HEK293T (cell line): Measurements from ENCODE around the gene TDRD1.

ENCODE experiments used
- CTCF ChIA-PET: fragments of 350-600 bp; formaldehyde crosslinking; extraction: SDS; loops from one replicate; lab custom pipeline; 2021; ENCODE audit warnings: antibody characterized with exemption, inconsistent platforms; lab: Yijun Ruan, JAX
- POLR2A ChIA-PET: fragments of 350-600 bp; formaldehyde crosslinking; extraction: SDS; loops from one replicate; lab custom pipeline; 2020; ENCODE audit warnings: antibody characterized with exemption, inconsistent platforms; lab: Yijun Ruan, JAX
- DNase-seq: peaks from one replicate; pipeline ENCODE4 v3.0.0; 2012; ENCODE audit warnings: mixed read lengths; ENCODE audit errors: extremely low spot score
- ARNT ChIP-seq: fragments of 450-650 bp; IDR thresholded peaks from 2 replicates; pipeline ENCODE4 v1.6.1; 2017; ENCODE audit warnings: mild to moderate bottlenecking
- BHLHE40 ChIP-seq: fragments of 450-650 bp; IDR thresholded peaks from 2 replicates; pipeline ENCODE4 v1.6.1; 2016; ENCODE audit warnings: mild to moderate bottlenecking, moderate library complexity, borderline replicate concordance
- CTBP1 ChIP-seq: fragments of 450-650 bp; IDR thresholded peaks from 2 replicates; pipeline ENCODE4 v1.6.1; 2016; ENCODE audit warnings: borderline replicate concordance
- ELF4 ChIP-seq: fragments of 450-650 bp; IDR thresholded peaks from 2 replicates; pipeline ENCODE4 v1.6.1; 2017; ENCODE audit warnings: antibody characterized with exemption
- FOXA1 ChIP-seq: fragments of 450-650 bp; IDR thresholded peaks from 2 replicates; pipeline ENCODE4 v1.6.1; 2016; ENCODE audit warnings: mild to moderate bottlenecking
- FOXK2 ChIP-seq: fragments of 450-650 bp; IDR thresholded peaks from 2 replicates; pipeline ENCODE4 v1.6.1; 2016; ENCODE audit warnings: mild to moderate bottlenecking
- FOXM1 ChIP-seq: fragments of 450-650 bp; IDR thresholded peaks from 2 replicates; pipeline ENCODE4 v1.6.1; 2017; ENCODE audit warnings: mild to moderate bottlenecking, borderline replicate concordance
- HDGF ChIP-seq: fragments of 450-650 bp; IDR thresholded peaks from 2 replicates; pipeline ENCODE4 v1.6.1; 2017; ENCODE audit warnings: antibody characterized with exemption, borderline replicate concordance
- L3MBTL2 ChIP-seq: fragments of 450-650 bp; conservative IDR thresholded peaks from 2 replicates; pipeline ENCODE4 v1.6.1; 2016; ENCODE audit warnings: mild to moderate bottlenecking
- LEF1 ChIP-seq: fragments of 450-650 bp; IDR thresholded peaks from 2 replicates; pipeline ENCODE4 v1.6.1; 2017; ENCODE audit warnings: mild to moderate bottlenecking, borderline replicate concordance
- NFRKB ChIP-seq: fragments of 450-650 bp; IDR thresholded peaks from 2 replicates; pipeline ENCODE4 v1.6.1; 2016; ENCODE audit warnings: mild to moderate bottlenecking, moderate library complexity
- SP1 ChIP-seq: fragments of 450-650 bp; IDR thresholded peaks from 2 replicates; pipeline ENCODE4 v1.6.1; 2017
- SUZ12 ChIP-seq: fragments of 450-650 bp; IDR thresholded peaks from 2 replicates; pipeline ENCODE4 v1.6.1; 2016; ENCODE audit warnings: mild to moderate bottlenecking
- TARDBP ChIP-seq: fragments of 450-650 bp; IDR thresholded peaks from 2 replicates; pipeline ENCODE4 v1.6.1; 2016
- ZNF384 ChIP-seq: fragments of 450-650 bp; IDR thresholded peaks from 2 replicates; pipeline ENCODE4 v1.6.1; 2016
- TF ChIP-seq, protein P1 (sequence below): fragments of 450-650 bp; IDR thresholded peaks from 2 replicates; pipeline ENCODE4 v1.6.1; 2016

Gene TDRD1

GRCh38 chr10:114173921-114174694 is 5.0 kb upstream of the TDRD1 start, which contains the start of gene CCDC186:
Gene CCDC186, minus strand, starts transcription at chr10:114174203. Its CDS starts 10,935 bp downstream, at chr10:114163268.
- no peak for TF ChIP-seq LEF1
- no peak for TF ChIP-seq SP1
- TF ChIP-seq, protein P1, sequence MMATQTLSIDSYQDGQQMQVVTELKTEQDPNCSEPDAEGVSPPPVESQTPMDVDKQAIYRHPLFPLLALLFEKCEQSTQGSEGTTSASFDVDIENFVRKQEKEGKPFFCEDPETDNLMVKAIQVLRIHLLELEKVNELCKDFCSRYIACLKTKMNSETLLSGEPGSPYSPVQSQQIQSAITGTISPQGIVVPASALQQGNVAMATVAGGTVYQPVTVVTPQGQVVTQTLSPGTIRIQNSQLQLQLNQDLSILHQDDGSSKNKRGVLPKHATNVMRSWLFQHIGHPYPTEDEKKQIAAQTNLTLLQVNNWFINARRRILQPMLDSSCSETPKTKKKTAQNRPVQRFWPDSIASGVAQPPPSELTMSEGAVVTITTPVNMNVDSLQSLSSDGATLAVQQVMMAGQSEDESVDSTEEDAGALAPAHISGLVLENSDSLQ, result peak; percentile 26; the same call in 1 of the 2 replicates
- TF ChIP-seq L3MBTL2, result peak; percentile 8; the same call in 1 of the 2 replicates
- no peak for TF ChIP-seq ARNT
- peak; percentile 98 for DNase-seq
- POLR2A ChIA-PET, result interaction anchor here (0.6 to 1.0 kb wide), 7 partner anchors 11 to 92 kb away, joined by 3 to 5 read pairs (median 4); no protein-coding TSS in a partner anchor
- CTCF ChIA-PET, result interaction anchor here (0.6 kb wide), 1 partner anchor 323 kb away, joined by 3 read pairs; no protein-coding TSS in a partner anchor

DNA sequence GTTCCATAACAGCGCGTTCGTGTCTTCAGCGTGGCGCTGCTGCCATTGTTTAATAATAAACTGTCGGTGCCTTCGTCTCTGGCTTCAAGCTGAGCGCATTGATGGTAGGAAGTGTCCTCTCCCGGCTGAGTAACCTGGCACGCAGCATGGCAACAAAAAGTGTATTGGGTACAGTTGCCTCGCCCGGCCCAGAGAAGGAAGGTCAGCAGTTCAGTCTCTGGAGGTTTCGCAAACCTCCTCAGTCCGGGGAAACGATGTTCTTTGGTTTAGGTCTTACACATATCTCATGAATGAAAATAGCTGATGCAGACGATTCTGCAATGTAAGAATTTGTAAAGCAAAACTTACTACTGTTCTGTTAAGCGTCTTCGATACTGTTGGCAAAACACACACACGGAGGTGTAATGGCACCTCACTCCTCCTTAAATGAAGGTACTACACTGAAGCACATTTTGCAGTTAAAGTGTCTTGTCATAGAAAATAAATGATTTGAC is 4.4 kb upstream of the TDRD1 start:
- TF ChIP-seq ZNF384, result no peak
- peak; percentile 74 for TF ChIP-seq L3MBTL2
- no peak for DNase-seq
- CTCF ChIA-PET, result no interaction called here
- POLR2A ChIA-PET, result interaction anchor here (0.6 to 1.0 kb wide), 4 partner anchors 14 to 33 kb away, joined by 3 to 4 read pairs (median 4); no protein-coding TSS in a partner anchor

- ChIA-PET POLR2A (no interaction called here), CTCF (no interaction called here)
- no peak for TF ChIP-seq NFRKB
- TF ChIP-seq ARNT, result no peak
- TF ChIP-seq HDGF, result no peak
- TF ChIP-seq FOXK2, result no peak
- TF ChIP-seq ZNF384, result no peak
- no peak for TF ChIP-seq ELF4
- TF ChIP-seq CTBP1, result no peak
- no peak for TF ChIP-seq L3MBTL2
- no peak for TF ChIP-seq FOXA1
- no peak for TF ChIP-seq BHLHE40
- TF ChIP-seq FOXM1, result no peak
- TF ChIP-seq TARDBP, result no peak
- DNase-seq, result no peak
Measured at GRCh38 chr10:114175667-114176066, 3.5 kb upstream of the TDRD1 start.

DNA sequence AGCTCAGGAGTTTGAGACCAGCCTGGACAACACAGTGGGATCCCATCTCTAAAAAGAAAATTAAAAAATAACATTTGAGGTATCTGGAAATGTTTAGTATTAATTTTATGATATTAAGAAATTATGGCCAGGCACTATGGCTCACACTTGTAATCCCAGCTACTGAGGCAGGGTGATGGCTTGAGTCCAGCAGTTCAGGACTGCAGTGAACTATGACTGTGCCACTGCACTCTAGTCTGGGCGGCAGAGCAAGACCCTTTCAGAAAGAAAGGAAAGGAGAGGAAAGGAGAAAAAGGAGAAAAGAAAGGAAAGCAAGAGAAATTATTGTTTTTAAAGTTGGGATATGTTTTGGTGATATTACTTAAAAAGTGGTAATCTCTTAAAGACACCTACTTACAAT is 2.6 kb upstream of the TDRD1 start:
- DNase-seq, result no peak
- CTCF ChIA-PET, result interaction anchor here (0.6 kb wide), 1 partner anchor 63 kb away, joined by 3 read pairs; the partner anchor contains the start of gene VWA2
- POLR2A ChIA-PET, result no interaction called here
- no peak for TF ChIP-seq ELF4
- TF ChIP-seq ZNF384, result no peak
- no peak for TF ChIP-seq CTBP1
- TF ChIP-seq ARNT, result no peak
- no peak for TF ChIP-seq NFRKB
- TF ChIP-seq FOXM1, result no peak
- TF ChIP-seq SP1, result no peak
- no peak for TF ChIP-seq SUZ12
- no peak for TF ChIP-seq TARDBP
- no peak for TF ChIP-seq HDGF
- TF ChIP-seq FOXA1, result no peak
- no peak for TF ChIP-seq LEF1
- no peak for TF ChIP-seq L3MBTL2
- no peak for TF ChIP-seq BHLHE40

GRCh38 chr10:114179747-114180146 is 594 bp downstream of the TDRD1 start:
- ChIA-PET CTCF (no interaction called here), POLR2A (no interaction called here)
- TF ChIP-seq BHLHE40 (no peak), SP1 (no peak), SUZ12 (no peak), FOXK2 (no peak), L3MBTL2 (no peak), ARNT (no peak), NFRKB (no peak), CTBP1 (no peak), FOXA1 (no peak), TARDBP (no peak), HDGF (no peak), FOXM1 (no peak), LEF1 (no peak), ZNF384 (no peak)
- TF ChIP-seq, protein P1, result no peak
- no peak for DNase-seq

DNA sequence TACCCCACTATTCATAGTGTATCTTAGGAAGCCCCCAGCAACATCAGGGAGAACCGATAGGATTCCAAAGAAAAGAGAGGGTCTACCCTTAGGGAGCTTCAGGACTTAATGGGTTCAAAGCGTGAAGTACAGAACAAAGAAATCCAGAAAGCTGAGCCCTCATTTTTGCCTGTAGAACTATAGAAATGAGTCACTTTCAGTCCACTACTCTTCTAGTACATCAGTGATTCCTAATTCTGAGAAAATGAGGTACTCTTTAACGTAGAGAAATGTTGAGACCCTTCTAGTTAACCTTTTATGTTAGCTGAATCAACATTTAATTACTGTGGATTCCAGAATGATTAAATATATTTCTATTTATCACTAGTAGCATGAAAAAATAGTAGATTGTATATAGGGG is 1.8 kb downstream of the TDRD1 start:
- CTCF ChIA-PET, result no interaction called here
- no peak for TF ChIP-seq FOXM1
- TF ChIP-seq SUZ12, result no peak
- no peak for TF ChIP-seq CTBP1
- TF ChIP-seq LEF1, result no peak
- no peak for TF ChIP-seq NFRKB
- no peak for TF ChIP-seq SP1
- no peak for TF ChIP-seq FOXK2
- TF ChIP-seq FOXA1, result no peak
- no peak for TF ChIP-seq ELF4
- TF ChIP-seq, protein P1, result no peak
- TF ChIP-seq HDGF, result no peak
- TF ChIP-seq ZNF384, result no peak
- TF ChIP-seq ARNT, result no peak
- no peak for TF ChIP-seq TARDBP
- no peak for TF ChIP-seq L3MBTL2
- TF ChIP-seq BHLHE40, result no peak
- POLR2A ChIA-PET, result no interaction called here
- no peak for DNase-seq
